Ureter (tissue), 1 donor: ENCODE measurements around the gene IGFBP5. TPM values are rescaled to one million over a fixed set of nuclear protein-coding genes. Genes with fewer than 3 reads are reported as not detected.

ENCODE experiments used
- DNase-seq: peaks from one replicate; pipeline ENCODE4 v3.0.0-alpha.2; 2020; ENCODE audit warnings: low spot score
- total RNA-seq: library from RNA; stranded (reverse); gene quantifications from one replicate; pipeline ENCODE4 v1.2.4, GENCODE V29; 2023
- donor health status: DM: yes; HTN: yes; CAD: no.

Gene IGFBP5
- total RNA-seq, 1 donor from 2014 or later, result 697 TPM

DNA sequence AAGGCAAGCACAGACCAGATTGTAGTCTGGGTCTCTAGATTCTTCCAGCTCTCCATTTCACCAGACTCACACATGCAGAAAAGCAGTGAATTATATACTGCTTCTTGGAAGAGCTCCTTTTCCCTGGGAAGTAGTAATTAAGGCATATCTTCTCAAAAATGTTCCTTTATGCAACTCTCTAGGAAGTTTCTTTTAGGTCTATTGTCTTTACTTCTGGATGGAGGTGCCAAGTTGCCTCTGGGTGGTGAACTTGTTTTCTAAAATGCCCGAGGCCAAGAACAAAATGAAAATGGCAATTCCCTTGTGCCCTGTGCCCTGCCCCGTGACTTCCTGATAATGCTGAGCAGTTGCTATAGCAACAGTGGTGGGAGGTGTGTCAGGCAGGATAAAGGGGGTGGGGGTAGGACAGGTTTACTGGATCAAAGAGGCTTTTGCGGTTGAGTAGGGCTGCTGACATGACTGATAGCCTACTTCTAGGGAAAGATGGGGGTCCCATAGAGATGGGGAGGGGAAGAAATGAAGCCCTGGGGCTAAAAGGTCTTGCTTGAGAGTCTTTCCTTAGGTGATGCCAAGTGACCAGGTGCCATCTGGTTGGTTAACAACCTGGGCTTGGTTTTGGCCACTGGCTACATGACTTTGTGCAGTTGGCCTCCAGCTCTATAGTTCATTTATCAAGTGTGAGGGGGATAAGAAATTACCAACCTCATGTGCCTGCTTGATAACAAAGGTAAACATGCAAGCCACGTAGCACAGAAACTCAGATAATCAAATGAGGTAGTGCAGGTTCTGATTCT is 50.3 kb downstream of the IGFBP5 start:
- no peak for DNase-seq

GRCh38 chr2:216643986-216644659 is 51.2 kb downstream of the IGFBP5 start:
- DNase-seq, result no peak

GRCh38 chr2:216637472-216637871 is 57.9 kb downstream of the IGFBP5 start:
- no peak for DNase-seq

DNA sequence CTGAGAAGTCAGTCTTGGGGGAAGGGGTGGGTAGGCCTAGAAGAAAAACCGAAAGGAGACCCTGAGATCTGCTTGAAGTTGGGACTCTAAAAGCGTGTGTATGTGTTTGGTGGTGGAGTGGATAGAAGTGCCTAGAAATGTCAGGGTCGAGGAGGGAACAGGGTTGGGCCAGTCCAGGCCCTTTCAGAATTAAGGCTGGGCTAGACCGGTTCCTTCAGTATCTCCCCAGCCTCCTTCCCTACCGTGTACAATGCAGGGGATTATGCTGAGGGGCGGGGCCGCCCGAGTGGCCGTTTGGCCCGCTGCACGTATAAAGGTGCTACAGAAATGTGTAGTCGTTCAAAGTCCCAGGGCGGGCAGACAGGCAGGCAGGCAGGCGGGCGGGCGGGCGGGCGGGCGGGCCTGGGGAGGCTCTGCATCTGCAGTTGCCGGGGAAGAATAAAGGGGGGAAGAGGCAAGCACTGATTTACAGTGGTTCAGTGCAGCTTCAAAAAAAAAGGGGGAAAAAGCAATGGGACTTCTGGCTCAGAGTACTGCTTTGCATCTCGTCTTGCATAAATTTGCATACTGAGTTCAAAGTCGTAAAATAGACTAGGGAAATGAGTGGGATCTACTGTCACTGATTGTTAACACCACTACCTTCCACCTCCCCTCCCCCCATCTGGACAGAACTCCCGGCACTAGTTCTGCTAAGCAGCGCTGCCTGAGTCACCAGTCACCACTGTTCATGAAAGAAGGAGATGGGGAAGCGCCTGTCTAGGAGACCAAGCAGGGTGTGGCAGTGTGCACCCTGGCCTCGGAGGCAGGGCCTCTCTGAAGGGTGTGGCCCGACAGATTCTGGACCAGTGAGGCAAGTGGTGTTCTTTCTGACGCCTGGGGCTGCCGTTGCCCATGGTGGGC is 58.5 kb downstream of the IGFBP5 start:
- DNase-seq, result peak; percentile 83

- DNase-seq, result peak; percentile 64
Measured at GRCh38 chr2:216635701-216636550, 59.4 kb downstream of the IGFBP5 start.

- no peak for DNase-seq
Measured at GRCh38 chr2:216635171-216635570, 60.2 kb downstream of the IGFBP5 start.

GRCh38 chr2:216634370-216635148 is 60.8 kb downstream of the IGFBP5 start:
- DNase-seq, result no peak

DNA sequence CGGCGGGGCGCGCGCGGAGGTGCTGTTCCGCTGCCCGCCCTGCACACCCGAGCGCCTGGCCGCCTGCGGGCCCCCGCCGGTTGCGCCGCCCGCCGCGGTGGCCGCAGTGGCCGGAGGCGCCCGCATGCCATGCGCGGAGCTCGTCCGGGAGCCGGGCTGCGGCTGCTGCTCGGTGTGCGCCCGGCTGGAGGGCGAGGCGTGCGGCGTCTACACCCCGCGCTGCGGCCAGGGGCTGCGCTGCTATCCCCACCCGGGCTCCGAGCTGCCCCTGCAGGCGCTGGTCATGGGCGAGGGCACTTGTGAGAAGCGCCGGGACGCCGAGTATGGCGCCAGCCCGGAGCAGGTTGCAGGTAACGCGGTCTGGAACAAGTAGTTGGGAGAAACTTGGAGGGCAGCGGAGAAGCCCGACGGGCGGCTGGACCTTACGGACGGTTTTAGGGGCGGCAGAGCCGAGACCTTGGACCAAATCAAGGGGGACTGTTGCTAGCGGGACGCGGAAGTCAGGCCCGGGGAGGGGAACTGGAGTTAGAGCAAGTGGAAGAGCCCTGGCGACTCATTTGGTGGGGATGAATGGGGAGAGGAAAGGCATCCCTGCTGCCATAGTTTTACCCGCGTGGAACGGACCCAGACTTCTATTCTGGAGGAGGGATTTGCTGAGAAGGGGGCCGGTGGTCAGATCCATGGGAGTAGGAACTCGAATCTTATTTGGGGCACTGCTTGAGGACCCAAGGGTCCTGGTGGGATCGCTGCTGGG is 61.6 kb downstream of the IGFBP5 start:
- DNase-seq, result no peak

DNA sequence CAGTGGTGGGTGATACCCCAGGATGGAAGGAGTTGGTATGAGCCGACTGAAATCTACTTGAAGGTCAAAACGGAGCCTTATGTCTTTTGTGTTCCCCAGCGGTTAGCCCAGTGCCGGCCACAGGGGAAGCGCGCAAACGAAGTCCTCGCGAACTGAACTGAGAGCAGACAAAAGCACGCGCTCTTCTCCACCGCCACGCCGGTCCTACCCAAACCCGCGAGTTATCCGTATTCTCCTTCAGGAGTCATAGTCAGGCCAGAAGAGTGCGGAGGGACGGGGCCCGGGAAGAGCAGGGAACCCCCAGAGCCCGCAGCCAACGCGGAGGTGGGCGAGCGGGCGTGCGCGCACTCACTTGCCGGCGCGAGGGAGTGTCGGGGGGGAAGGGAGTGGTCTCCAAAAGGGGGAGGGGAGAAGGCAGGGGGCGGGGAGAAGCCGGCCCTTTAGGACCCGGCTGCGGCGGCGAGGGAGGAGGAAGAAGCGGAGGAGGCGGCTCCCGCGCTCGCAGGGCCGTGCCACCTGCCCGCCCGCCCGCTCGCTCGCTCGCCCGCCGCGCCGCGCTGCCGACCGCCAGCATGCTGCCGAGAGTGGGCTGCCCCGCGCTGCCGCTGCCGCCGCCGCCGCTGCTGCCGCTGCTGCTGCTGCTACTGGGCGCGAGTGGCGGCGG is 62.3 kb downstream of the IGFBP5 start, which contains the start of gene IGFBP2:
TSS of gene IGFBP2 (plus strand) at position 469 of the 664 bp plus-strand sequence. CDS start at position 573, 104 bp downstream.
- peak; percentile 74 for DNase-seq

DNA sequence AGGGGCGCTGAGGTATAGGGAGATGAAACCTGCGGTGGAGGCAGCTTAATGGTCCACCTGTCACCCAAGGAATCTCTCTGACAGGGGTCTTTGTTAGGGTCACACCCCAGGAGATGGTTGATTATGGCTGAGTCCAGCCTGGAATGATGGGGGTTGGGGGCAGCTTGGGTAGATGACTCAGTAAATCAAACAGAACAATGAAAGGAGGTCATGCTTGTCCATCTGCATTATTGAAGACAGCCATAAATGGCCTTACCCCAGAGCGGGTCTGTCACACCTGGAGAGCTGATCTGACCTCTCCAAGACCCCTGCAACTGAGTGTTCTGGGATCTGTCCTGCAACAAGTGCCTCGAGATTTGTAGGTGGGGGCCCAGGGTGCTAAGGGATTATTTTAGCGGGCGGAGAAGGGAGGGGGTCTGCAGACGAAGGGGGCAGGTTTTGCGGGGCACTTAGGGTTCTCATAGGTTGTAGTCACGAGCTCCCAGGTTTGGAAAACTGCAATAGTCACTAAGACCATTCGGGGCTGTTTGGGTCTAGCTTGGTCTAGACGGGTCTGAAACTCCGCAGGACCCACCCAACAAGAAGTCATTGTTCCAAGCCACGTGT is 62.9 kb downstream of the IGFBP5 start:
- no peak for DNase-seq

- DNase-seq, result no peak
Measured at GRCh38 chr2:216629784-216630183, 65.6 kb downstream of the IGFBP5 start.

GRCh38 chr2:216626875-216627245 is 68.5 kb downstream of the IGFBP5 start:
- DNase-seq, result no peak

GRCh38 chr2:216626168-216626874 is 69.0 kb downstream of the IGFBP5 start:
- no peak for DNase-seq

GRCh38 chr2:216624251-216624650 is 71.1 kb downstream of the IGFBP5 start:
- no peak for DNase-seq

DNA sequence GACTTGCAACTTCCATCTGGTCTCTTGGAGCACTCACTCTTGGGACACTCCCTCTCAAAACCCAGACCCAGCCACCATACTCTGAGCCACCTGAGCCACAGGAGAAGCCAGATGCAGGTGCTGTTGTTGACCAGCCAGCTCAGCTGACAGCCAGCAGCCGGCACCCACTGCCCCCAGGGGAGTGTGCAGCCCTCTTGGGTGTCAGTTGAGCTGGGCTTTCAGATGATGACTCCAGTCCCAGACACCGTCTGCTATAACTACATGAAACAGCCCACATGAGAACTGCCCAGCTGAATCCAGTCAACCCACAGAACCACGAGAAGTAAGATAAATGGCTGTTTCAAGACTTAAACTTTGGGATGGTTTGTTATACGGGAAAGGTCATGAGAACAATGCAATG is 72.8 kb downstream of the IGFBP5 start:
- DNase-seq, result no peak
